GM10847 (cell line): ENCODE data around the gene SMYD5.

Experiments used
- POLR2A ChIP-seq: IDR thresholded peaks from 2 replicates; pipeline ENCODE4 v1.6.1; 2011; ENCODE audit not compliant: insufficient read length; ENCODE audit errors: extremely low read depth

SMYD5 gene

DNA sequence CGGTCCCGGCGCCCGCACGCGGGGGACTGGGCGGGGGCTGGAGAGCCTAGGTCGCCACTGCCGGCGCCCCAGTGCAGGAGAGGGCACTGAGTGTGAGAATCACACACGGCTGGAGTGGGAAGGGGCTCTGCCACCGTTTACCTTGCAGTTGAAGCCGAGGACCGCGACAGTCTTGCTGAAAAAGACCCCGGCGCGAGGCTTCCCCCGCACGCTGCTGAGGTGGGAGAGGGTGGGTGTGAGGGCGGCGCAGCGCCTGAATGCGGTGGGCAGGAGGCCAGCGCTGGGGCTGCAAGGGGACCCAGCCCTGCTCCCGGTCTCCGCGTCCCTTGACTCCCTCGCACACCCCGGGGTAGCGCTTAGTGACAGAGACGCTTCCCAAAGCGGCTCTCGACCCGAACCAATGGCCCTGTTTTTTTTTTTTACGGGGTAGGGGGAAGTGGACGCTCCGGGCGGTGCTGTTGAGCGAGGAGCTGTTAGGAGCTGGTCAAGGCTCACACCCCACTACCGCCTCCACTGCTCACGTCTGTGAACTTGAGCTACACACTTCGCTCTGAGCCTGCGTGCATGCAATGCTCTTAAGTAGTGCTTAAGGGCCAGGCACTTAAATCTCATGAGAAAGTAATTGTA is 10.9 kb upstream of the SMYD5 start:
- TF ChIP-seq POLR2A: no peak

DNA sequence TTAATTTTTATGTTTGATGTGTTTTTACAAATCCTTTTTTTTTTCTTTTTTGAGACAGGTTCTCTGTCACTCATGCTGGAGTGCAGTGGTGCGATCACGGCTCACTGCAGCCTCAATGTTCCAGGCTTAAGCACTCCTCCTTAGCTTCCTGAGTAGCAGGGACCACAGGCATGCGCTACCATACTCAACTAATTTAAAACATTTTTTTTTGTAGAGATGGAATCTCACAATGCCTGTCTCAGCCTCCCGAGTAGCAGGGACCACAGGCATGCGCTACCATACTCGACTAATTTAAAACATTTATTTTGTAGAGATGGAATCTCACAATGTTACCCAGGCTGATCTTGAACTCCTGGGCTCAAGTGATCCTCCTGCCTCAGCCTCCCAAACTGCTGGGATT is 8.4 kb upstream of the SMYD5 start:
- no peak for TF ChIP-seq POLR2A

DNA sequence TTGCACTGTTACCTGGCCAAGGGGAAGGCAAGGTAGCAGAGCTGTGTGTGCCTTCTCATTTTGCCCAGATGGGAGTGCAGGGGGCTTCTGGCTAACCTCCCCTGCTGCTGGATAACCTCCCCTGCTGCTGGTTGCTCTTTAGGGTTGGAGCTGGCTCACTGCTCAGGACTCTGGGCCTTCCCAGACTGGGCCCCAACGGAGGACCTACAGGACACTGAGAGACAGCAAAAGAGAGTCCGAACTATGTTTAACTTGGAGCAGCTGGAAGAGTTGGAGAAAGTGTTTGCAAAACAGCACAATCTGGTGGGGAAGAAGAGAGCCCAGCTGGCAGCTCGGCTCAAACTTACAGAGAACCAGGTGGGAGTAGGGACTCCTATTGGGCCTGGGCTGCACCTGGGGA is 5.8 kb upstream of the SMYD5 start:
- no peak for TF ChIP-seq POLR2A

DNA sequence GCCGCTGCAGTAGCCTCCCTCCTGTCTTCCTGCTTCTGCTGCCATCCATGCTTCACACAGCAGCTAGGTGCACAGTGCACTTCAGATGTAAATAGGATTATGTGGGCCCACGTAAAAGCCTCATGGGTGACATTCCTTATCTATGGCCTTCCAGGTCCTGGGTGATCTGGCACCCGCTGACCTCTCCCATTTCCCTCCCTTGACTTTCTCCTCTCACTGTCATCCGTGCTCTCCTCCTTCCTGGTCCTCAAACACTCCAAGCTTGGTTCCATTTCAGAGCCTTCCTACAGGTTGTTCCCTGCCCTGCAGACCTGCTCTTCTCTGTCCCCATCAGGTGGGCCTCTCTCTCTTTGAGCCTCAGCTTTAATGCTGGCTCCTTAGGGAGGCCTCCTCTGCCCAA is 4.0 kb upstream of the SMYD5 start:
- TF ChIP-seq POLR2A: no peak

DNA sequence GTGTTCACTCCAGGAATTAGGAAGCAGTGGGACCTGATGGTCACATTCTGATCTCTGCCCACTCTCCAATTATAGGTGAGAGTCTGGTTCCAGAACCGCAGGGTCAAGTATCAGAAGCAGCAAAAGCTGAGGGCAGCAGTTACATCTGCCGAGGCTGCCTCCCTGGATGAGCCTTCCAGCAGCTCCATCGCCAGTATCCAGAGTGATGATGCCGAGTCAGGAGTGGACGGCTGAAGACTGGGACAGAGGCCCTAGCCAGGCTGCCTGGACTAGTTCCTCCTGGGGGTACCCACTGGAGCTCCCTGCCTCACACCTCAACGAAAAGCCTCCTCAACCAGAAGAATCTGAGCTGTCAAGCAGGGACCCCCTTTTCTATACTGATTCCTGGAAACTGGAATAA is 3.3 kb upstream of the SMYD5 start:
- TF ChIP-seq POLR2A: no peak

DNA sequence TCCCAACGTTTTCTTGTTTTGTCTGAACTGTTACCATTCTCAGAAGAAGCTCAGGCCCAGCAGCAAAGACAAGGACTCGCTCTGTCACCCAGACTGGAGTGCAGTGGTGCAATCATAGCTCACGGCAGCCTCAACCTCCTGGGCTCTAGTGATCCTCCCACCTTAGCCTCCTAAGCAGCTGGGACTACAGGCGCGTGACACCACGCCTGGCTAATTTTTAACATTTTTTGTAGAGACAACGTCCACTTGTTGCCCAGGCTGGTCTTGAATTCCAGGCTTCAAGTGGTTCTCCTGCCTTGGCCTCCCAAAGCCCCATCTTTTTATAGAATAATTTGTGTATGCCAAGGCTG is 2.0 kb upstream of the SMYD5 start:
- no peak for TF ChIP-seq POLR2A

DNA sequence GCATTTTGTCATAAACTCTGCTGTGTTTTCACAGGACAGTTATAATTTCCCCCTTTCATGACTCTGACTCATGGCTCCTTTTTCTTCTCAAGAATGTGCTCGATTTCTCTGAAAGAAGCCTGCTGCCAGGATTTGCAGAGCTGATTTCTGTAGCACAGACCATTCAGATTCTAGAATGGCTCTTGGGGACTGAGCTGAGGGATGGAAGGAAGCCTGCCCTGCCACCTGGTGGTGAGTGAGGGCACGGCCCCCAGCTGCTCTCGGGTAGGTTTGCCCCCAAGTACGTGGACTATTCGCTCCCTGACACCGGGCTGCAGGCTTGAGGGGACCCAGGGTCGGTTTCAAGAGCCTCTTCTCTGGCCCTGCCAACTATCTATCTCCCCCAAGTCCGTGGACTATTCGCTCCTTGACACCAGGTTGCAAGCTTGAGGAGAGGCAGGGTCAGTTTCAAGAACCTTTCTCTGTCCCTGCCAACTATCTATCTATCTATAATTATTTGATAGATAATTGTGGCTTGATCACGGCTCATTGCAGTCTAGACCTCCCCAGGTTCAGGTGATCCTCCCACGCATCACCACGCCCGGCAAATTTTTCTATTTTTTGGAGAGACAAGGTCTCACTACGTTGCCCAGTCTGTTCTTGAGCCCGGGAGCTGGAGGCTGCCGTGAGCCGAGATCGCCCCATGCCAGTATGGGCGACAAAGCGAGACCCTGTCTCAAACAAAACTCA is 1.4 kb upstream of the SMYD5 start:
- no peak for TF ChIP-seq POLR2A

DNA sequence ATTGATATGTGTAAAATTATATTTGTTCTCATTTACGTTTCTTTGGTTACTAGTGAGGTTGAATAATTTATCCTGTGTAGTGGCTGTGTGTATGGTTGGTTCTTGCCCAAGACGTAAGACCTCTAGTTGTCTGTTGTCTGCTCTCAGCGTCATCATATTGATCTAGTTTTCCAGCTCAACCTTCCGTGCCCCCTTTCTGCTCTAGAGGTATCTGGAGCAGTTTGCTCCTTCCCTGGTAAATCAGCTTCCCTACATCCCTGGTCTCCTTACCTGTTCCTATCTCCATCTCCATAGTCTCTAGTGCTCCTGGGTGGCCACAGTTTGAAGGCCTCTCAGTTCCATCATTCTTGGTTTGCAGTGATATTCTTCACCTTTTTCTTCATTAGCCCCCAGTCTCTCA is 1.2 kb downstream of the SMYD5 start:
- TF ChIP-seq POLR2A: no peak

DNA sequence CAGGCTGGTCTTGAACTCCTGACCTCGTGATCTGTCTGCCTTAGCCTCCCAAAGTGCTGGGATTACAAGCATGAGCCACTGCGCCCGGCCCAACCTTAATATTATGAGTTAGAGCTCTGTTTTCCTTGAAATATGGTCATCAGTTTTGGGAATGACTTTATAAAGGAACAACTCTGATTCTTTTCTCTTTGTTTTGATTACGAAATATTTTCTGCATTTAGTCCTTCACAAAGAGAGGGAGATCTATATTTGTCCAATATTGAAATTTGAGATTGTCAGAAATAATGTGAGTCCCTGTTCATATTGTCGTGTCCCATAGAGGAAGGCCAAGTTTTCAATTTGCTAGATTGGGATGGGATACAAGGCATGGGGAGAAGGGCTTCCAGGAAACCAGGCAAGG is 3.1 kb downstream of the SMYD5 start:
- TF ChIP-seq POLR2A: no peak

DNA sequence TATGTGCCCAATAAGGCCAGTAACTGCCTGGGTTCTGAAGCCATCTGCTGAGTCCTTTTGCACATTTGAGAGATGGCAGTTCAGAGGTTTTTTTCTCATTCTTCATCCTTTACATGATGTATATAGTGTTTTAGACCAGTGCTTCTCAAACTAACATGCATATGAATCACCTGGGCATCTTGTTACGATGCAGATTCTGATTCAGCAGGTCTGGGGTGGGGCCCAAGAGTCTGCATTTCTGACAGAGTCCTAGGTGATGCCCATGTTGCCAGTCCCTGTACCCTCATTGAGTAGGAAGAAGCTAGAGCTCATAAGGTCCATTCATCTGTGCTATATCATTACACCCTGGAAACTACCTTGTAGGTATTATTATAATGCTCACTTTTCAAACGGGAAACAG is 3.8 kb downstream of the SMYD5 start:
- TF ChIP-seq POLR2A: no peak

DNA sequence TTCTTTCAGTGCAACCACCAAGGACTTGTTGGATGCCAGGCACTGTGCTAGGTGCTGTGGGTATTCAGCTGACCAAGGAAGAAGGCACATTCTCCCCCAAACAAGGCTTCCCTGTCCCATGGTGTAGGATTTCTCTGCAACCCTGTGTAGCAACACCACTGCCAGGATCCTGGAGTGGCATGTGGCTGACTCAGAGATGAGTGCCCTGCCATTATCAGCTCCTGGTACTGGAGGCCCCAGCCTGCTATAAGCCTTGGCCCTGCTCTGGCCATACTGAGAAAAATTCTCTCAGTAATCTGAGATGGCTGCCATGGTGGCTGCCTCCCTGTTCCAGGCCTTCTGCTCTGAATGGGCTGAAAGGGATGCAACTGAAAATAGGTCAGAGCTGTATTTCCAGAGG is 4.3 kb downstream of the SMYD5 start:
- no peak for TF ChIP-seq POLR2A

DNA sequence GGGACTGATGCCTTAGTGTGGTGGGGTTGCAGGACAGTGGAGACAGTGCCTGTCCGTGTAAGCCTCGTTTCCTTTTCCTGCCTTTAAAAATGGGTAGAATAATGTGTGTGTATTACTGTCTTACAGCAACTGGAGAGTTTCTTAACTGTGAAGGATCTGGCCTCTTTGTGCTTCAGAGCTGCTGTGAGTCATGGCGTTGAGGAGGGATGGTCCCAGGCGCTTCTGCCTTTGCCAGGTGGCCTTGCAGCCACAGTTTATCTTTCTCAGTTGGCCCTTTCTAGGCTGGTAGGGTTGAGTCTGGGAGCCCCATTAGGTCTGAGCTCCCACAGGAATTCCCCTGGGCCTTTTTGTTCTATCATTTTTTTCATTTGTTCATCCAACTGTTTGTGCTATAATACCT is 9.8 kb downstream of the SMYD5 start:
- no peak for TF ChIP-seq POLR2A

DNA sequence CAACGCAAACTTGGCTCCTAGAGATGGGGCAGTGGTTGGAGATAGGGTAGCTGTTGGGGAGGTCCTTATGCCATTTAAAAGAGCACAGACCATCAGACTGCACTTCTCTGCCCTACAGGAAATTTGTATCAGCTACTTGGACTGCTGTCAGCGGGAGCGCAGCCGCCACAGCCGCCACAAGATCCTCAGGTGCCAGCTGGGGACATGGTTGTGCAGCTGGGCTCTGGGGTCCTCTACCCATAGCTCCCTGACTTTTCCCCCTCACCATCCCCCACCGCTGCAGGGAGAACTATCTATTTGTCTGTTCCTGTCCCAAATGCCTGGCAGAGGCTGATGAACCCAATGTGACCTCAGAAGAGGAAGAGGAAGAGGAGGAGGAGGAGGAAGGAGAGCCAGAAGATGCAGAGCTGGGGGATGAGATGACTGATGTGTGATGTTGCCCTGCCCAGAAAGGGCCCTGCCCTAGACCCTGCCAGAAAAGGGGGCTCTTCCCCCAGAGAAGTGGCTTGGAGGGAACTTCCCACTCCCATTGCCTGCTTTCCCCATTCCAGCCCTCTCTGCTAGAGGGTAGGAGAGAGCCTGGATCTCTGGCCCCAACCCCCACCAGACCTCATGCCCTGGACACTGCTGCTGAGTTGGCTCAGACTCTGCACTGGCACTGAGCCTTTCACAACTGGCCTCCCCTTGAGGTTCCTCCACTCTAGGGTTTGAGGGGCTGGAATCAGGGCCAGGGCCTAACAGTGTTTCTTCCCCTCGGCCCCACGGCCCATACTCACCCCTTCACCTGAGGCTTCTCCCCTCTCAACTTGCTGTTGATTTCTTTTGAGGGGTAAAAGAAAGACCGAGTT is 11.7 kb downstream of the SMYD5 start:
- no peak for TF ChIP-seq POLR2A

DNA sequence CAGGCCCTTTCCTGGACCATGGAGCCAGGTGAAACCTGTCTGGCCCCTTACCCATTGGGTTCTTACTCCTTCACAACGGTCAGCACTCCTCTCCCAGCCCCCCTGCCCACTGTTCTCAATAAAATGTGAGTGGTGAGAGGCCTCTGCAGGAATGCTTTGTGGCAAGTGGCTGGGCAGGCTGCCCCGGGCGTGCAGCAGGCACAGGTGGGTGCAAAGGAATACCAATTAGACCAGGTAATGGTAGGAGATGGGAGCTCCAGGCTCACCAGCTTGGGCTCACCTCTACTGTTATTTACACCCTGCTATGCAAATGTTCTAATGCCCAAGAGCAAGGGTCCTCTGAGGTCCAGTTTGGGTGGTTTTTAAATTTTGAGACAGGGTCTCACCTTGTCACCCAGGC is 13.0 kb downstream of the SMYD5 start:
- no peak for TF ChIP-seq POLR2A

DNA sequence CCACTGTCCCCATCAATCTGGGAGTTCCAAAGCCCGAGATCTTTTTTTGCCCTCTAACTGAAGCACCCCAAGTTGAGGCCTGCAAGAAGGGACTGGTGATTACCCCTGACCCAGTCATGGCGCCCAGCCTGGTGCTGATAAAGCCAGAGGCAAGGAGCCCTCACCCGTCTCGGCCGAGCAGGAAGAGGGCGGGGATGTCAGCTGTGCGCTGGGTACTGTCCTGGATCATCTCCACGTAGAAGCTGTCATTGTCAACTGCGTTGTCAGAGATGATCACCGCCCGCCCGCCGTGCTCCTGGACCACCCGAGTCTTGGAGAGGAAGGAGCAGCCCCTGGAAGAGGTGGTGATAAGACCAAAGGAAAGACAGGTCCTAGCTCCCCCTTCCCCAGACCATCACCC is 14.6 kb downstream of the SMYD5 start:
- TF ChIP-seq POLR2A: no peak

DNA sequence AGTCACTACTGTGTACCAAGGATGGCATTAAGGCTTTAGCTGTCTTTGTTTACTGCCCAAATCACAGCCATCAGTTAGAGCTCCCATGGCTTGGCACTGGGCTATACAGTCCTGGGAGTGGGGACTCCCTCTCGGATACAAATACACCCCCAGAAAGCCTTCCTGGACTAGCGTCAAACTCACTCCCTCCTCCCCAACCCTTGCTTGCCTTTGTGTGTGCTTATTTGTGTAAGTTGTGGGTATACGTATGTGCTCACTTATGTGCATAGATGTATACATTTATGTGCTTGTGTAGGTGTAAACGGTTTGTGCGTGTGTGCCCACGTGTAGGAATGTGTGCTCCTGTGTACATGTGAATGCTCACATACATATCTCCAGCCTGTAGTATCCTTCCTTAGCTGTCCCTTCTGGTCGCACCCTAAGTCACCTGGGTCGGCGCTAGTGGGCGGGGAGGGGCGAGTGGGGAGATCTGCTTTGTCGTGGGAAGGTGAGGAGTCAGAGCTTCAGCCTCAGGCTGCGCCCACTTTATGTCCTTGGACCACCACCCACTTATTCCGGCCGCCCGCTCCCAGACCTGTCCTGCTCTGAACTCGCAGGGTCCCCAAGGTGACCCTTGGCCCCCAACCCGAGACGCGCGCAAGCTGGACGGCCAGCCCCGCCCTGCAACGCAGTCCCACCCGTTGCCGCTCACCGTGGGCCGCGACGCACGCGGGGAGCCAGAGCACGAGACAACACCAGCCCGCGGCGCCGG is 18.5 kb downstream of the SMYD5 start:
- TF ChIP-seq POLR2A: no peak
